CD4-positive, alpha-beta T cell treated with Interleukin-6 at 100 ng/mL for 8 hours (primary cell): ENCODE results near the gene RHOXF1.
"Not testable (repeated sequence)": the region's sequence is repeated elsewhere in the genome, so short reads cannot be mapped to it uniquely, and the experiment has no call there.

Experiments used
- DNase-seq: peaks from one replicate; pipeline ENCODE4 v3.0.0-alpha.2; 2020; ENCODE audit warnings: mixed read lengths, low spot score

Gene RHOXF1

GRCh38 chrX:120085553-120086185, 30.0 kb downstream of the RHOXF1 start:
- not testable (repeated sequence) for DNase-seq

DNA sequence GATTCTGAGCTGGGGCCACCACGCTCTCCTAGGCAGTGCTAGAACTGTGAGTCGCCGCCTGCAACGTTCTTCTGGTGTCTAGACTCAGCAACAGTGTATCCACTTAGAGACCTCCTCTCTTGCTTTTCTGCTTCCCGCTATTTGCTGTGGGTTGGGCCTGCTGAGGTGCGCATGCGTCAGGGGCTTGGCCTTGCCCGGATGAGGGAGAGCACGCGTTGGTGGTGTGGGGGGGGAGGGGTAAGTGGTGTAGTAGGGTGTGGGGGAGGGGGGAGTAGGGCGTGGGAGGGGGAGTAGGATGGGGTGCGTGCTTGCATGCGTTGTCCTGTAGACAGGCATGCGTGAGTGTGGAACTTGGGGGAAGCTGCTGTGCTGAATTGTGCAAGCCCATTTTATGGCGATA, 38.1 kb downstream of the RHOXF1 start, which contains the start of gene RHOXF2B:
RHOXF2B (minus strand) TSS at position 101 of the 400 bp plus-strand sequence. CDS start 138 bp downstream, outside the sequence.
- DNase-seq, result not testable (repeated sequence)

DNA sequence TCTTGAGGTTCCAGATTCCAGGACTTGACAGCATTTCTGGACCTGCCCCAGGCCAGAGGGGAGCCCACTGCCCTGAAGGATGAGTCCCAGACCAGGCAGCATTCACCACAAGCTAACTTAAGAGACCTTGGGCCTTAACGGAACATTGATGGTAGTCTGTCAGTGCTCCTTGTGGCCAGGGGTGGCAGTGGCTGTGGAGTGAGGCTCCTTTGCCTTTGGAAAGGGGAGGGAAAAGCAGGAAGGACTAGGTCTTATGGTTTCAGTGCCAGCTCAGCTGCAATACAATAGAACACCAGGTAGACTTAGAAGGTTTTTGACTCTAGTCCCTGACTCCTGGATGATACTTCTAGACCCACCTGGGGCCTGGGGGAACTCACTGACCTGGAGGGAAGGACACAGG, 49.5 kb downstream of the RHOXF1 start:
- DNase-seq, result not testable (repeated sequence)
